HG03469 (cell line): ENCODE data around the gene SGPL1.

Experiments used
- ATAC-seq: cut with Tn5 transposase; IDR thresholded peaks from one replicate; pipeline ENCODE4 v1.9.1; 2021; ENCODE audit warnings: mild to moderate bottlenecking, moderate library complexity, moderate number of reproducible peaks; ENCODE audit not compliant: unreplicated experiment

SGPL1 gene

DNA sequence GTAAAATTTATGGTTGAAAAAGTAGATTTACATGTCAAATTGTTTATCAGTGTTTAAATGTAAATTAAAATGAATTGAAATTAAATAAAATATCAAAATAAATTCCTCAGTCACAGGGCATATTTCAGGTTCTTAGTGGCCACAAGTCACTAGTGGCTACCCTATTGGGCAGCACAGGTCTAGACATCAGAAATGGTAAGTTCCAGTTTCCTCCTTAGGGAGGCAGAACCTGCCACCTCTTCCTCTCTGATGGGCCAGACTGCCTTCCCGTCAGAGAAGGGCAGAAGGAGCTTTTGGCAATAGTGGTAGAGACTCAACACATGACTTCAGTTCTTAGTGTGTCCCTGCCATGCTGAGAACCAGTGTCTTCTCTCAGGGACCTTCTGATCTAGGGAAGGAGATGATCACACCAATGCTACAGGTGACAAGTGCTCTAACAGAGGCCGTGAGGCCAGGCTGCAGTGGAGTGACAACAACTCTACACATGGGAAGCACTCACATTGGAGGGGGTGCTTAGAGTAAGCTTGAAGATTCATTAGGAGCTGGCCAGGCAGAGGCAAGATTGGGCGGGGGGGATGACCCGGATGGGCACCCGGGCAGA is 87.0 kb downstream of the SGPL1 start:
- ATAC-seq = no peak

DNA sequence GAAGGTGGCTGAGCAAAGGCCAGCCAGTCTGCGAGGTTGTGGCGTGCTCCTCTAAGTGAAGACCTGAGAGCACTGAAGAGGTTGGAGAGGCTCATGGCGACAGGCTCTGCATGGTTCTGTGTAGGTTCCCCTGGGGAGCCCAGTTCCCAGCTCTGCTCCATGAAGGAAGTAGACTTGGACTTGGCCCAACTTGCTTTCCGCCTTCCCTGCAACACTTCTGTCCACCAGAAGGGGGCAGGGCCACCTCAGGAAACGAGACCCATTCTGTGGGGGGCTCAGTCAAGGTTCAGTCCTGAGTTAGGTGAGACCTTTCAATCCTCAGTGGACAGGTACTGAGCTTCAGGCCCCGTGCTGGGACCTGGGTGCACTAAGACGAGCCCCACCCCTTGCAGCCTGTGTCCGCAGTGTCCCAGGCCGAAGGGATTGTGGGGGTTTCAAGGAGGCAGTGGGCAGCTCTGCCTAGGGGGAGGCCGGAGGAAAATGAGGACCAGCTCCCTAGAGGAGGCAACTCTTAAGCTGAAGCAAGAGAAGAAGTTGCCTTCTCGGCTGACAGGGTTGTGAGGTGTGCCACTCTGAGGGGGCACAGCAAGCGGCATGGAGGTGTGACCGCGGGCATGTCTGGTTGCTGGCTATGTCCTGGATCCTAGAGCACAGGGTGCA is 87.6 kb downstream of the SGPL1 start:
- ATAC-seq = no peak

DNA sequence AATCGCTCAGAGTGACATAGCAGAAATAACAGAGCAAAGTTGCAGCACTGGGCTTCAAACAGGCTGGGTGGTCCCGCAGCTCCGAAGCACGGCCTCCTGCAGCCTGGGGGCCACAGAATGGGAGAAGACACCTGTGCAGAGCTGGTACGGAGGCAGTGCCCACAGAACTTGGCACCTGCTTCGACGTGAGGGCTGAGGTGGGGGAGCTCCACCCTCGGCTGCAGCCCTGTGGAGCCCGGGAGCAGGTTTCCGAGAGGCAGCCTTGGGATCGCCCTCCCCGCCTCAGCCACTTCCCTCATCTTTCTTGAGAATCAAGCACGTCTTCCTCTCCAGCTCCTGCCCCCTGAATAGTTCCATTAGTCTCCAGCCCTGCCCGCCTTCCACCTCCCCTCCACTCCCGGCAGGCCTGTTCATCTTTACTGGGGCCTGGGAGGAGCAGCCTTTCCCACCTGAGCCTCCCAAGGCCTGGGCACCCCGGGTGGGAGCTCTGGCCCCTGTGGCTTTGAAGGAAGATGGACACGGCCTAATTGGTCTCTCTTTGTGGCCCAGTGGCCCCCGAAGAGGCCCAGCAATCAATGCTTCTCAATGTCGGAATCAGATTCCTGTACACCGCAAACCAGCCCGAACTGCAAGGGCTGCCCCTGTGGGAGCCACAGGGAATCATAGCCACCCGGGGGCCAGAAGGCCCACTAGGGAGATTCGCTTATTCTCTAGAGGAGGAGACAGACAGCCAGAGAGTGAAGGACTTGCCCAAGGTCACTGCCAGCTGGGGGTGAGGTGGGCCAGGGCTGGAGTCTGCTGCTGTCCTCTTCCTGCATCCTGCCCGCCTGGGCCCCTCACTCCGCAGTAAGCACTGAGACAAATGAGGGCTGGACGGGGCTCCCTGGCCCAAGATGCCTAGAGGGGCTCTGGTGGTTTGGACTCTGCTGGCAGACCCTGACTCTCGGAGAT is 89.6 kb downstream of the SGPL1 start:
- no peak for ATAC-seq

DNA sequence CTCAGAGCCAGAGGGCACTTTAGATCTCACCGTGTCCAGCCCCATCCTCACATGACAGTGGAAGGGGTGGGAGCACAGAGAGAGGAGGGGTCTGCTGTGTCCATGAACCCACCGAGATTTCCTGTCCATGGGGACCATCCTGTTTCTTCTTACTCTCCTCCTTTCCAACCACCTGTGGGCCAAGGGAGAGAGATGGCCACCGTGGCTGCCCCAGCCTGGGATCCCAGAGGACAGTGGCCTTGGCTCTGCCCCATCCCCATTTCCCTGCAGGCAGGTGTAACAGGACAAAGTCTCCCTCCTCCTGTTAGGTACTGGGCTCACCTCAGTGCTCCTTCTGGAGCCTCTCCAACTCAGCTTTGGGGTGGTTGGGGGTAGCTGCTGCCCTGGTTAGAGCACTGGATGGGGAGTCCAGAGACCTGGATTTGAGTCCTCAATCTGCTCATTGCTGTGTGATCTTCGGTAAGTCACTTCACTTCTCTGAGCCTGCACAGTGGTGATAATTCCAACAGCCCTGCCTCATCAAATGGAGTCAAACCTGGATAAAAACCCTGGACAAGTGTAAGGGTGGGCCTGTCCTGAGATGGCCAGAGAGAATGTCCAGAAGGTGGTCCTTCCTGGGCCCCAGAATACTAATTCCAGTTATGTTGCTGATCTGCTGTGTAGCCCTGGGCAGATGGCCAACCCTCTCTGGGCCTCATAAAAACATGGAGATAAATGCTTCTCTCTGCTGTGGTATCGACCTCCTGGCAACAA is 90.5 kb downstream of the SGPL1 start:
- ATAC-seq = no peak

DNA sequence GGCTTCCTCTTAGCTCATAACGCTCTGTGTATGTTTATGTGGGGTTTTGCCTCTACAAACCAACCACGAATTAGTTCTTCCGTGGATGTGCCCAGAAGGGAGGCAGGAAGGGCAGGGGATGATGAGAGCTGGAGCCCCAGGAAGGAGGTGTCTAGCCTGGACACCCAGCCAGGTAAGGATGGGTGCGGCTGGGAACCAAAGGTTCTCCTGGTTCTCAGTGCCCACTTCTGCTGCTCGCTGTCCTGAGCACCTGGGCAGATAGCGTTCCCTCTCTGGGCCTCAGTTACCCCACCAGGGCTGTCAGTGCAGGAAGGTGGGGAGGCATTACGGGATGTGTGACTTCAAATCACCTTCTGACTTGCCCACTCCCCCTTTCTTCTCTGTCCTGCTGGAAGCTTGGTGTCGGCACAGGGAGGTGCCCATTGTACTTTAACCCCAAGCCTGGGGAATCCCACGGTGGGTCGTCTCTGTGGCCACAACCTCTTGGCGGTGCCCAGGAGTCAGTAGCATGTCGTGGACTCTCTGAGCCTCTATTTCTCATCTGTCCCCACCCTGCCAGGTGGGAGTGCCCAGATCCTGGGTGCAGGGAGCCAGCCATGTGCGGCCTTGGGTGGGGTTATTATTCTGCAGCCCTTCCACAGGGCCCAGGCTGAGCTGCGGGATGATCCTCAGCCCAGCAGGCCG is 91.3 kb downstream of the SGPL1 start:
- ATAC-seq = no peak

DNA sequence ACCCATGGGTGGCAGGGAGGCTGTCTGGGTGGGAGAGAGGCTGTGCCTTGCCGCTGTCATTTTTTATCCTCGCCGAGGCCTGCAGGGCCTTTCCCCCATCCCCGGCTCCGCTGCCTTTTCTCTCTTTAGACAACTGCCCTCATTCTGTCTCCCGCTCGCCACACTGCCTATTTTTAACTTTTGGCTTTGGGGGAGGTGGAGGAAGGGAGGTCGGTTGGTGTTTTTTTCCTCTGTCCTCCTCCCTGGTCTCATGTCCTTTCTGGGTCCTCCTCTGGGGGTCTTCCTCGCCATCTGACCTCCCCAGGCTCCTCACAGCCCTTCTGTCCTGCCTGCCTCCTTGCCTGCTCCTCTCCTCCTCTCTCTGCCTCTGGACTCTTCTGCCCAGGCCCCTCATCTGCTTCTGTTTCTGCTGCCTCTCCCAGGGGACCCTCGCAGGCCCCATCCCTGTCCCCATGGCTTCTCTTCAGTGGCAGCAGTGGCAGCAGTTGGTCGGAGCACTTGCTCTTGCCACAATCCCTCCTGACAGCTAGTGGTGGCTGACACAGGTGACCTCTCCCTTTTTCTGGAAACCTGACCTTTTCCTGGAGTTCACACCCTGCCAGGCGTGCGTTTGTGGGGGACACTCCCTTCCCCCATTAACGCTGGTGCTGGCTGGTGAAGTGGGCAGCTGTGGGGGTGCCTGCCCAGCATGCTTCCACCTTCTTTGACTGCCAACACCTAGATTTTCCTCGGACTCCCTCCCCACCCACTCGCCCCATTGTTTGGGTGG is 92.1 kb downstream of the SGPL1 start:
- ATAC-seq = no peak

DNA sequence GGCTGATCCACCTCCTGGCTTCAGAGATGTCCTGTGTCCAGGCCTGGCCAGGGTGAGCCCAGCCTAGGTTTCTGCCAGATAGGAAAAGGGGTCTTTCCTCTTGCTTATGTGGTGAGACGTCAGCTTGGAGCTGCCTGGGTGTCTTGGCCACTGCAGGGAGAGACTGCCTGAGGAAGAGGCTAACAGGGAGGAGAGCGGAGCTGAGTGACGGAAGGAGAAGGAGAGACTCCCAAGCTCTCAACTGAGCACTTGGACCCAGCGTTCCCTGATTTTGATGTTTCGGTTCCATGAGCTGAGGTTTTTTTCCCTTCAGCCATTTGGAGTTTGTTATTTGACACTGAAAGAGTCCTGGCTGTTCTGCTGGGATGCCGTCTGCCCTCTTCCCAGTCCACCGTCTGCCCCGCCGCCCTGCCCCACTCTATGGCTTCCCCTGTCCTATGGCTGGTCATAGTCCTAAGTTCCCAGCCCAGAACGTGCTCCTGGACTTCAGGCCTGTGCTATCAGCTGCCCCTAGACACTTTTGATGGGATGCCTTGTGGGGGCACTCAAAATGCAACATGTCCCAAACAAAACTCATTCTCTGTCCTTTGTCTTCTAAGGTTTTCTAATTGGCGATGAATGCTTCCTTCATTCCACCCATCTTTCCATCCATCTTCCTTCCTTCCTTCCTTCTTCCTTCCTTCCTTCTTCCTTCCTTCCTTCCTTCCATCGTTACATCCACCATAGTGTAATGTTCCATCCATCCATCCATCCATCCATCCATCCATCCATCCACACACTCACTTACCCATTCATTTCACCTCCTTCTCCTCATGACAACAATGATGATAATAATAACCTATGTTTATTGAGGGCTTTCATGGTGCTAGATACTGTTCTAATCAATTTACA is 92.9 kb downstream of the SGPL1 start:
- ATAC-seq = no peak

DNA sequence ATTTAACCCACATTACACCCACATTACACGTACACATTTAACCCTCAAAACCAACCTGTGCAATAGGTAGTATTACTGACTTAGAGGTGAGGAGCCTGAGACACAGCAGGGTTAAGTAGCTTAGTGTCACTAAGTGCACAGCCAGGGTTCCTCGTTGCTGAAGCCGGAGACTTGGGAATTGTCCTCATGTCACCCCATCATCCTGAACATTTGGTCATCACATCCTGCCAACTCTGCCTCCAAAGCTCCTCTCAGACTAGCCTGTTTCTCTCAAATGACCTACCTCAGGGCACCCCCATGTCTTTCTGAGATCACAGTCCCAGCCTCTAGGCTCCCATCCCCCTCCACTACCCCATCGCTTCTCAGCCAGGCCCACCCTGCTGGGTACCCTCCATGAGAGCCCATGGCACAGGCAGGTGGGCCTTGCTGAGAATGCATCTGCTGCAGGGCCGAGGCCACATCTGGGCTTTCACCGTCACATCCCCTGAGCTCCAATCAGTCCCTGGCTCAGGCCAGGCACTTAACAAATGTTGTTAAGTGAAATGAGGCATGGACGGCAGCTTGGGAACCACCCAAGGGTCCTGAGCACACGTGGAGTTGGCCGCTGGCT is 93.7 kb downstream of the SGPL1 start:
- ATAC-seq = no peak

DNA sequence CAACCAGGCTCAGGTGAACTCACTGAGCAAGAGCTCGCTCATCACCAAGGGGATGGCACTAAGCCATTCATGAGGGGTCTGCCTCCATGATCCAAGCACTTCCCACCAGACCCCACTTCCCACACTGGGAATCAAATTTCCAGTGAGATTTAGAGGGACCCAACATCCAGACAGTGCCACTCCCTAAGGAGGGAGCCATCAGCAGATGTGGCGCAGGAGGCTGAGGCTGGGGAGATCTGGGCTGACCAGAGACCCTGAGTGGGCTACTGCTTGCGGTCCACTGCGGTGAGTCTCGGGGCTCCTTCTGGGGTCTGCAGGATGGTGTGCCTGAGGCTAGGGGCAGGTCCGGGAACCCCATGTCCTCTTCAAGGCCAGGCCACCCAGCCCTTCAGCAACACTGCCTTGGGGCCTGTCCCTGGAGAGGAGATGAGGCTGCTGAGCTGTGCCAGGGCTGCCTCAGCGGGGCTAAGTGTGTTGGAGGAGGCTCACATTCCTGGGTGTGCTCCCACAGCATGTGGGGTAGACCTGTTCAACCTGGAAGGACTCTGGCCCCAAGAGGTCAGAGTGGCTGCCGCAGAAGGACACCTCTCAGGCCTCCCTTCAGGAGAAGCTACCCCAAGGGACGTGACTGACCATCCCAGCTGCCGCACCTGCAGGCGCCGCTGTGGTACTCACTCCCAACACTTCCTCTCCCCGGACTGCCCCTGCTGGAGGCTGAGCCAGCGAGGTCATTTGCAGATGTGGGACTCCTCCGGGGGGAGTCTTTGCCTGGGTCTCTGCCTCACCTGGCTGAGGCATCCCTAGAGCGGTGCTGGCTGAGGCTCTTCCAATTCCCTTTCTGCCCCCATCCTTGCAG is 95.0 kb downstream of the SGPL1 start:
- ATAC-seq = no peak

DNA sequence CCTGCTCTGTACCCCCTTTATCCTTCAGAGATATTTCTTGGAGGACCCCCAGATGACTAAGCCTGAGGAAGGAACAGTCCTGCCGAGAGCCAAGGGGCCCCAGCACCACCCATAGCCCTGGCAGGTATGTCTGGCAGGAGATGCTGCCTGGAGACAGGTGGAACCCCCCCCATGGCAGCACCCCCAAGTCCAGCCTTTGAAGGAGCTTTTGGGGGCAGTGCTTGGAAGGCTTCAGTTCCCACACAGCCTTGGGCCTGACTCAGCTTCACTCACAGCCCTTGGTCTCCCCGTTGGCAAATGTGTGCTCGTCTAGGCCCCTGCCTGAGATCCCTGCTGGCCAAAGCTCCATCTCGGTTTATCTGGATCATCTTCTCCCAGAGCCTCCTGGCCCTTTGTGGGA is 95.6 kb downstream of the SGPL1 start:
- no peak for ATAC-seq

DNA sequence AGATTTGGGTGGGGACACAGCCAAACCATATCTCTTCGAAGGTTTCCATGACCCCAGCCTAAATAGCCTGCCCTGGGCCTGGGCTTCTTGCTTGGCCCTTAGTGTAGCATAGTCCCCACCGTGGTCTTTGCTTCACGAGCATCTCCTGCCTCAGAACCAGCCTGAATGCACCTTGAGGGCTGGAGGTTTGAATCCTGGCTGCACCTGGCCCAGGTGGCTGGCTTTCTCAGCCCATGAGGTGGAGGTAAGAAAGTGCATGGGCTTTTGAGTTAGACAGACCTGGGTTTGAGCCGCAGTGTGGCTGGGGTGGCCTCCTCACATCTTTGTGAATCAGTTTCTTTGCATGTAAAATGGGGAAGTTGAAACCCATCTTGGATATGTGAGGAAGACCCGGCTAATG is 96.8 kb downstream of the SGPL1 start:
- no peak for ATAC-seq

DNA sequence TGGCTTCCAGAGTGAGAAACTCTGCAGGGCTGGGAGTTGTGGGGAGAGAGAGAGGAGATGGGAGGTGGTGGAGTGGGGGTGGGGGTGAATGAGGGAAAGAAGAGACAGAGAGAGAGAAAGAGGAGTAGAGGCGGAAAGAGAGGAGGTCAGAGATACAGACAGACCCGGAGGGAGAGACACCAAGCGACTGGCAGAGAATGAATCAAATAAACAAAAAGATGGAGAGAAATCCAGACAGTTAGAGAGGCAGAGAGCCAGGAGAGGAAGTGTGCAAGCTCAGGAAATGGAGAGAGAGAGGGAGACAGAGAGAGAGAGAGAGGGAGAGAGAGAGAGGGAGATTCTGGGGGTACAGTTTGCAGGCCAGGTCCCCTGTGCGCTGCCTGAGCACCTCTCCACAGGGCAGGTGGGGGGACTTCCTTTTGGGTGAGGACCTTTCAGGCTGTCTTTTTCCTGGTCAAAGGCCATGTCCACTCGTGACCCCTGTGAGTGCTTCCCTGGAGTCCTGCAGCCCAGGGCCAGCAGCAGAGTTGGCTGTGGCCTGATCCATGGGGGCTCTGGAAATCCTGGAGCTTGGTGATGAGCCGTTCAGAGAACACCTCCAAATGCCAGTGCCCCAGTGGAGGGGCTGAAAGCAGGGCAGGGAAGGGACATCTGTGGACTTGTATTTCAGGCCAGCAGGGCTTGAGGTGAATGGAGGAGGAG is 97.6 kb downstream of the SGPL1 start:
- ATAC-seq = no peak

DNA sequence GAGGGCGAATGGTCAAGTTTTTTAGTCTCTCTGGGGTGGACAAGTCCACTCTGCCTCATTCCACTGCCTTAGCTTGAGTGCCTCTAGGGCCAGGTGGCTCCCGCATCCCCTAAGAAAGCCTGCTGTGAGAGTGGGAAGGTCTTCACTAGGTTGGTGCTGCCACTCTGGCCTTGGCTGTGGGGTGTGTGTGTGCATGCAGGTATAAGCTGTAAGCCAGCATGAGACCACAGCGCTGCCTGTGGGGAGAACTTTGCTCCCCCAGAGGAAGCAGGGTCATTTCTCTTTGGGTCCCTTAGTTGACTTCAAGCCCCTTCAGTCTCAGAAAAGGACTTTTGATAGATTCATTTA is 98.1 kb downstream of the SGPL1 start:
- ATAC-seq = no peak

DNA sequence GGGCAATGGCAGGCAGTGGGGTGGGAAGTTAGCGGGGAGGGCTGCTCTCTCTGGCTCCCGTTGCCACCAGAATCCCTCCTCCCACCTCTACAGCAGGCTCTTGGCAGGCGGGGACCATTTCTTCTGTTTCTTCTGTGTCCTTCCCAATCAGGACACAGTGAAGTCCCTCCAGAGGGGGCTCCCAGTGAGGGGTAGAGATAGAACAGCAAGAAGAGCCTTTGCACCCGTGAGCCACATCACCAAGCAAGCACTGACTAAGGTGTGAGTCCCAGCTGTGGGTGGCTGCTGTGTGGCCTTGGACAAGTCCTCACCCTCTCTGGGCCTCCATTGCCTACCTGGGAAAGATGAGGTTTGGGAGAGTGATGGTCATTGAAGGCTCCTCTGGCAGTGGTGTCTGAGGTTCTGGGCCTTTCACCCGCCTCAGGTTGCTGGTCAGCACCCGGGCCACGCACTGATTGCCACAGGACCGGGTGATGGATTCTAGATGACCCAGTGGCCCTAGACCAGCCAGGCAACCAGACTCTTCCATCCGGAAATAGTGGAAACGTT is 98.6 kb downstream of the SGPL1 start:
- no peak for ATAC-seq

DNA sequence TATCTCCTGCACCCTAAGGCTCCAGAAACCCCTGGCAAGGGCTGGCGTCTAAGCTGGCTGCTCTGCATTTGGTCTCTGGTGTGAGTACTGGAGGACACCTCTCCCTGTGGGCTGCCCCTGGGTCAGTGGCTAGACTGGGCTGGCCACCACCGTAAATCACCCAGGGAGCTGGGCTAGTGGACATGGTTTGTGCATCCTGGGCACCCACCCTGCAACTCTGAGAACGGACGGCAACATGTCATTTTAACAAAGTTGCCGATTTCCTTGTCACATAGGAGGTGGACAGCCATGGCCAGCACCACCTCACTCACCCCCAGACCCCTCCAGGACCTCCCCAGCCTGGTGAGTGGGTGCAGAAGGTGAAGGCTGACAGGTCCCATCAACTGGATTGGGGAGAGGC is 99.5 kb downstream of the SGPL1 start:
- no peak for ATAC-seq

DNA sequence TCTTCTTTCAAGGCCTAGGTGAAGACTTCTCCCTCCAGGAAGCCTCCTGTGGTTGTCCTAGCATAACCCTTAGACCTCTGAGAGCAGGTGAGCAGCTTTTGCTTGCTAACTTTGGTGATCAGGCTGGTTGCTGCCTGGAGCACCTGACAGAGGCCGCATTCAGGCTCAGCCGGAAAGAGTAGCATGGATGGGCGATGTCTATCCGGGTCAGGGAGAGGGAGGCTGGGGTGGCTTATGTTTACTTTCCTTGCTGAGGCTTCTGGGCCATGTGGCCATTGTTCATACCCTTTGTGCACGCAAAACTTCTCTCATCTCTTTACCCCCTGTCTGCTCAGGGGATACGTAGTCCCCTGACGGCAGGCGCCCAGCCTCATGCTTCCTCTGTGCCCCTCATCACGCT is 100.1 kb downstream of the SGPL1 start:
- no peak for ATAC-seq

DNA sequence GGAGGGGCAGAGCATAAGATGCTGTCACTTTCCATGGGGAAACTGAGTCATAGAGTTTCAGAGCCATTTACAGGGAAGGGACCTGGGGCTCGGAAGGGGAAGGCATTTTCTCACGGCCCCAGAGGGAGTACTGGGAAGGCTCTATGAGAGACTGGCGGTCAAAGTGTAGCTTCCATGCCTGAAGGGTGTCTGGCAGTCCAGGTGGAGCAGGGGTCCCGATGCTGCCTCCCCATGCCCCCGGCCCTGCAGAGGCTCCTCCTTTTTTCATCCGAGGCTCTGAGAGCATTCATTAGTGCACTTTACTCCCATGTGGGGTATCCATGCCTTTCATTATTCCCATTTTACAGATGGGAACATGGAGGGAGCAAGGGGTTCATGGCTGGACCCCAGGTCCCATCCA is 100.5 kb downstream of the SGPL1 start:
- no peak for ATAC-seq
